HT1080 (cell line): ENCODE data around the gene P2RY11. TPM values are rescaled to one million over a fixed set of nuclear protein-coding genes. Genes with fewer than 3 reads are reported as not detected.

Experiments used
- DNase-seq: peaks from one replicate; pipeline ENCODE4 v3.0.0-alpha.2; 2015; ENCODE audit warnings: low read depth
- polyA plus RNA-seq, 2 experiments: library from polyadenylated mRNA; depleted of rRNA; stranded (reverse); fragments of >200 nt; gene quantifications; 2 replicates each; pipeline ENCODE4 v1.2.3, GENCODE V29; 2015
- total RNA-seq: library from RNA; depleted of rRNA; stranded (reverse); fragments of >200 nt; shearing (Covaris generic); gene quantifications from 2 replicates; pipeline ENCODE4 v1.2.3, GENCODE V29; 2014; rRNA removed

Gene P2RY11
- 6.6 and 11.0 TPM in 2 replicates for total RNA-seq
- polyA plus RNA-seq (2015; cell fraction: cytosol; rRNA removed): 7.8 and 10.0 TPM in 2 replicates
- polyA plus RNA-seq (2015; cell fraction: nucleus; rRNA removed): 31.0 and 48.0 TPM in 2 replicates

DNA sequence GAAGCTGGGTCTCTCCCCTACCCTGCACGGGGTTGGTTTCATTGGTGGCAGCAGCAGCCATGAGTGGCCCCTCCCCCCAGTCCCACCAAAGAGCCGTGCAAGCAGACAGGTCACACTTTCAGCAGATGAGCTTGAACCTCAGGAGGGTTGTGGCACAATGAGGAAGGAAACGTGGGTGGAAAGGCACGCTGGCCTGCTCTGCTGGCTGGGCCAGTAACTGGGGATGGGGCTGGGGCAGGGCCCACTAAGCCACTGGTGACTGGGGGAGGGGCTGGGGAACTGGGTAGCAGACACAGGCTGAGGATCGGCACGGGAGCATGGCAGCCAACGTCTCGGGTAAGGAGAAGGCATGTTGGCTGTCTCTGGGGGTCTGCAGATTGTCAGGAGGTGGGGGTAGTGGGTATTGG lies at the start of gene P2RY11:
TSS of gene P2RY11 (plus strand) at position 289 of the 407 bp plus-strand sequence. CDS start at position 318, 29 bp downstream.
- DNase-seq: no peak

GRCh38 chr19:10061717-10062310 lies 49.7 kb upstream of the P2RY11 start:
- DNase-seq: no peak

GRCh38 chr19:10068205-10068604 lies 43.3 kb upstream of the P2RY11 start:
- peak; percentile 19 for DNase-seq

- no peak for DNase-seq
Observed at GRCh38 chr19:10069046-10069445, 42.4 kb upstream of the P2RY11 start.

DNA sequence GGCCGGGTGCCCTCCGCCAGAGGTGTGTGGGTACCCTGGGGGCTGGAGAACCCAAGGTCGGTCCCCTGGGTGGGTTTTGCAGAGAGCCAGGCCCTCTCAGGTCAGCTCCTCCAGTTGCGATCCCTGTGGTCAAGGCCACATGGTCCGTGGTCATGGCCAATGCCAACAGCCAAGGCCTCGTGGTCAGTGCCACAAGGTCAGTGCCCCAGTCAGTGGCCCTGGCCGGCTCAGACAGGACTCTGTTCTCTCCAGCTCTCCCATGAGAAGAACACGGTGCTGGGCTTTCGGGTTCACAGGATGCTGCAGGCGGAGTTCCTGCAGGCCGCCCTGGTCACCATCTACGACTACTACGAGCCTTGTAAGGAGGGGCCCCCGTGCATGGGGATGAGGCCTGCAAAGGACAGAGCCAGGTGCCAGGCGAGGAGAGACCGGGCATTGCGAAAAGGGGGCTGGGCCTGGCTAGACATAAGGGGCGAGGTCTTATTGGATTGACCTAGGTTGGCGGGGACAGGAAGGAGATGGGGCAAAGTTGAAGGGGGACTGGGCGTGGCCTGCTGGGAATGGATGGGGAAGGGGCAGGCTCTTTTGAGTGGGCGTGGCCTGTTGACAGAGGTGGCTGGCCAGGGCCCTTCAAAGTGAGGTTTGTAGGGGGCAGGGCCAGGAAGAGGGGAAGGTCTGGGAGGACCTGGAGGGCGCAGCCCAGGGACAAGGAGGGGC lies 40.6 kb upstream of the P2RY11 start:
- DNase-seq: no peak

DNA sequence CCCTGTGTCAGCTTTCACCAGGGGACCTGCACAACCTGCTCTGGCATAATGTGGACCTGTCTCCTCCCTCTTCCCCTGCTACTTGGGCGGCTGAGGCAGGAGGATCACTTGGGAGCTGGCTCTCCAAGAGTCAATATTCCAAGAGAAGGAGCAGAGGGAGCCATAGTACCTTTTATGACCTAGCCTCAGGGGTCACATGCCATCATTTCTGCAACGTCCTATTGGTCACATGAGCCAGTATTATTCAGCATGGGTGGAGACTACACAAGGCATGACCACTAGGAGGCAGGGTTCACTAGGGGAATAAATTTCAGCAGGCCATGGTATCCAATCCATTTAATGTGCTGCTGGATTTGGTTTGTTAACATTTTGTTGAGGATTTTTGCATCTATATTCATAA lies 37.3 kb upstream of the P2RY11 start:
- peak; percentile 27 for DNase-seq

DNA sequence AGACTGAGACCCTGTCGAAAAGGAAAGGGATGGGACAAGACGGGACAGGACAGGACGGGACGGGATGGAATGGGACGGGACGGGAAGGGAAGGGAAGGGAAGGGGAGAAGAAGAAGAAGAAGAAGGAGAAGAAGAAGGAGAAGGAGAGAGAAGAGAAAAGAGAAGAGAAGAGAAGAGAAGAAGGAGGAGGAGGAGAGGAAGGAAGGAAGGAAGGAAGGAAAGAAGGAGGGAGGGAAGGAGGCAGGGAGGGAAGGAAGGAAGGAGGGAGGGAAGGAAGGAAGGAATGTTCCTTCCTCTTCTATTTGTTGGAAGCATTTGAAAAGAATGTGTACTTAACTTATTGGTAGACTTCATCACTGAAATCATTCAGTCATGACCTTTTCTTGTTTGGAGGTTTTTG lies 35.0 kb upstream of the P2RY11 start:
- no peak for DNase-seq

- no peak for DNase-seq
Observed at GRCh38 chr19:10078329-10078728, 33.2 kb upstream of the P2RY11 start.

GRCh38 chr19:10079031-10079453 lies 32.5 kb upstream of the P2RY11 start:
- no peak for DNase-seq

DNA sequence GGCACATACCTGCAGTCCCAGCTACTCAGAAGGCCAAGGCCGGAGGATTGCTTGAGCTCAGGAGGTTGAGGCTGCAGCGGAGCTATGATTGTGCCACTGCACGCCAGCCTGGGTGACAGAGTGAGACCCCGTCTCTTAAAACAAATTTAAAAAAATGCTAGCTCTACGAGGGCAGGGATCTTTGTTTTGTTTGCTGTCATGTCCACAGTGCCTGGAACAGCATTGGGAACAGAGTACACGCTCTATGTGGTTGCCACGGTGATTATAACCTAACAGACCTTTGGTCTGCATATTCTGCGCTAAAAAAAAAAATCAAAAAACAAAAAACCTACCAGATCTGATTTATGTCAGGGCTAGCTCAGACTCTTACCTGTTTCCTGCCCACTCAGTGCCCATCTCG lies 27.6 kb upstream of the P2RY11 start:
- no peak for DNase-seq

GRCh38 chr19:10084803-10085202 lies 26.7 kb upstream of the P2RY11 start:
- no peak for DNase-seq

GRCh38 chr19:10085641-10086590 lies 25.6 kb upstream of the P2RY11 start, which contains the start of gene SHFL:
Gene SHFL (plus strand): TSS chr19:10086317. CDS start chr19:10086428, 111 bp downstream.
- DNase-seq: peak; percentile 56

DNA sequence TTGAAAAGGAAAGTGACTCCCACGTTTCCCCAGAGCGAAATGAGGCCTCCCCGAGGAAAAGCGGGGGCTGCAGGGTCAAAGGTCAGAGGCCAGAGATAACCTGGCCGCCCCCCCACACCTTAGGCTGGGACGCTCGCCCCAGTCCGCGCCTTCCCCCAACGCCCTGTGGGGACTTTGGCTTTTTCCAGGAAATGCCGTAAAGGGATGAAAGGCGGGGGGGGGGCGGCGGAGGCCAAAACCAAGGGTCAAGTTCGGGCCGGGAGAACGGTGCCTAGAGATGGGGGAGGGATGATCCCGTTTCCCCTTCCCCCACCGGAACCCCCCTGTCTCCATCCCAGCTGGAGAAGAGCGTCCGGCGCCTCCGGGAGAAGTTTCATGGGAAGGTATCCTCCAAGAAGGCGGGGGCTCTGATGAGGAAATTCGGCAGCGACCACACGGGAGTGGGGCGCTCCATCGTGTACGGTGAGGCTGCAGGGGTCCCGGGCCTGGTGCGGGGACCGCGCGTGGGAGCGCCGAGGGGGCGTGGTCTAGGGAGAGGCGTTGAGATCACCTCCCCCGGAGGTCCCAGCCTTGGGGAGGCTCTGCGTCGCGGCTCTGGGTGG lies 24.8 kb upstream of the P2RY11 start:
- no peak for DNase-seq

- no peak for DNase-seq
Observed at GRCh38 chr19:10087296-10088061, 24.0 kb upstream of the P2RY11 start.

DNA sequence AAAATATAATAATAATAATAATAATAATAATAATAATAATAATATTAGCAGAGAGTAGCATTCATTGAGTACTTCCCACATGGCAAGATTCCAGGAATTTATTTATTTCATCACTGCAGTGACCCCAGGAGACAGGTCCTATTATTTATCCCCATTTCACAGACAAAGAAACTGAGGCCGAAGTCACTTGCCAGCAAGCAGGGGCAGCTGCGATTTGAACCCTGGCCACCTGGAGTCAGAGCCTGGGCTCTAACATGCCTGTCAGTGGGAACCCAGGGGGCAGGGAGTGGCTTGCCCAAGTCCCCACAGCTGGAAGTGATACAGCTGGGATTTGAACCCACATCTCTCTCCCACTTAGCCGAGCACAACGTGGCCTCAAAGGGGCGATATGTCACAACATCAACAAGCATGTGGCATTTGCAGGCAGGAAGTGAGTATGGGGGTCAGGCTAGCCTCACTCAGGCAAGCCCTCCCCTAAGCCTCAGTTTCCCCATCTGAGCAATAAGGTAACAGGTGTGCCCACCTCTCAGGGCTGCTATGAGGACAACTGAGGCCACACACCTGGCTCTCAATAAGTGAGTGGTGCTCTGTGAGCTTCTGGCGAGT lies 22.4 kb upstream of the P2RY11 start:
- DNase-seq: no peak

DNA sequence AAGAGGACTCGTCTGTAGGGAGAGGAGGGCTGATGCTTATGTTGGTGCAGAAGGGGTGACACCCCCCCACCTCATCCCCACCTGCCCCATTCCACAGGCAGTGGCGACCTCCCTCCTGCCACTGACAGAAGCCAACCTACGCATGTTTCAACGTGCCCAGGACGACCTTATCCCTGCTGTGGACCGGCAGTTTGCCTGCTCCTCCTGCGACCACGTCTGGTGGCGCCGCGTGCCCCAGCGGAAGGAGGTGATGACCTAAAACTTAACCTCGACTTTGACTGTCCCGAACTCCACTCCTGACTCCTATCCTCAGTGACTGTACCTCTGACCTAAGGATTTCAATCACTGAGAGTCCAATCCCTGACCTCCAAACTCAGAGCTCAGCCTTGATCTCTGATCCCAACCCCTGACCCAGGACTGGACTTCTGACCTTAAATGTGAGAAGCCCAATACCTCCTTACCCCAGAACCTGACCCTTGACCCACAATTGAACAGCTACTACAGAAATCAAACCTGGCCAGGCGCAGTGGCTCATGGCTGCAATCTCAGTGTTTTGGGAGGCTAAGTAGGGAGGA lies 21.6 kb upstream of the P2RY11 start:
- no peak for DNase-seq

GRCh38 chr19:10091370-10091687 lies 20.2 kb upstream of the P2RY11 start:
- no peak for DNase-seq

DNA sequence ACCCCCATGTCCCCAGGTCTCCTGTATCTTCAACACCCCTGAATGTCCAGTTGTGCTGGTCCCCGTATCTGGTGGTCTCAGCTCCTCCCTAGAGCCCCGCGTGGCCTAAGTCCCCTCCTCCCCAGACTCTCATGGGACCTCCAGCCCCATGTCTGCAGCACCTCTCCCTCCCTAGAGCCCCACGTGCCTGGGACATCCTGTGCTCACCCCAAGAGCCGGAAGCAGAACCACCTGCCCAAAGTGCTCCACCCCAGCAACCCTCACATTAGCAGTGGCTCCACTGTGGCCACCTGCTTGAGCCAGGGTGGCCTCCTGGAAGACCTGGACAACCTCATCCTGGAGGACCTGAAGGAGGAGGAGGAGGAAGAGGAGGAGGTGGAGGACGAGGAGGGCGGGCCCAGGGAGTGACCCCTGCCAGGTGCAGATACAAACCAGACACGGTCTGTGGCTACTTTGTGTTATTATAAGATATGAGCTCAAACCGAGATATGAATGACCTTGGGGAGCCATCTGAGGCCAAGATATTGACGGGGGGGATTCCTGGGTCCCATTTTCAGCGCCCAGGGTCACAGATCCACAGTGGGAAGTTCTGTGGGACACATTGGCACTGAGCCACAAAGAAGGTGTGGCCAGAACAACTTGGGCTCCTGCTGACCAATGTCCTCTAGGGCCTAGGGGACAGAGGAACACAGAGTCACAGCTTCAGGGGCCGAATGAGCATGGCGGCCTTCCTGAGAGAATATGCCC lies 19.4 kb upstream of the P2RY11 start:
- no peak for DNase-seq
